ENCODE data around the gene ABCA1. TPM values are rescaled to one million over a fixed set of nuclear protein-coding genes. Genes with fewer than 3 reads are reported as not detected.
"Not testable (repeated sequence)": the region's sequence is repeated elsewhere in the genome, so short reads cannot be mapped to it uniquely, and the experiment has no call there.

ABCA1 gene
- total RNA-seq, 3 donors from 2014 or later: 26.6 to 111 (median 36.8) TPM

- no peak overlapping the region for H3K4me3 ChIP-seq
- DNase-seq (no peak), ATAC-seq (no peak)
- H3K4me1 ChIP-seq (ENCODE audit: low read depth): peaks cover 3% of the 10 kb centered on the region
- no peaks in the 10 kb centered on the region for H3K9me3 ChIP-seq
- intact Hi-C loops (cut with DNase I, micrococcal nuclease): no loop called here
- no peaks in the 10 kb centered on the region for H3K36me3 ChIP-seq (ENCODE audit: low read depth)
- TF ChIP-seq, protein P1, sequence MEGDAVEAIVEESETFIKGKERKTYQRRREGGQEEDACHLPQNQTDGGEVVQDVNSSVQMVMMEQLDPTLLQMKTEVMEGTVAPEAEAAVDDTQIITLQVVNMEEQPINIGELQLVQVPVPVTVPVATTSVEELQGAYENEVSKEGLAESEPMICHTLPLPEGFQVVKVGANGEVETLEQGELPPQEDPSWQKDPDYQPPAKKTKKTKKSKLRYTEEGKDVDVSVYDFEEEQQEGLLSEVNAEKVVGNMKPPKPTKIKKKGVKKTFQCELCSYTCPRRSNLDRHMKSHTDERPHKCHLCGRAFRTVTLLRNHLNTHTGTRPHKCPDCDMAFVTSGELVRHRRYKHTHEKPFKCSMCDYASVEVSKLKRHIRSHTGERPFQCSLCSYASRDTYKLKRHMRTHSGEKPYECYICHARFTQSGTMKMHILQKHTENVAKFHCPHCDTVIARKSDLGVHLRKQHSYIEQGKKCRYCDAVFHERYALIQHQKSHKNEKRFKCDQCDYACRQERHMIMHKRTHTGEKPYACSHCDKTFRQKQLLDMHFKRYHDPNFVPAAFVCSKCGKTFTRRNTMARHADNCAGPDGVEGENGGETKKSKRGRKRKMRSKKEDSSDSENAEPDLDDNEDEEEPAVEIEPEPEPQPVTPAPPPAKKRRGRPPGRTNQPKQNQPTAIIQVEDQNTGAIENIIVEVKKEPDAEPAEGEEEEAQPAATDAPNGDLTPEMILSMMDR (IDR thresholded peaks at IDR 0.05): no peak
These were observed 69.7 kb downstream of the ABCA1 start for GRCh38 chr9:104858271-104858670.

GRCh38 chr9:104856413-104856941 is 71.5 kb downstream of the ABCA1 start:
- TF ChIP-seq, protein P1 (IDR thresholded peaks at IDR 0.05): no peak
- no peaks in the 10 kb centered on the region for H3K9me3 ChIP-seq
- peak; percentile 68 for ATAC-seq
- H3K4me3 ChIP-seq: no peak overlapping the region
- H3K36me3 ChIP-seq (ENCODE audit: low read depth): no peaks in the 10 kb centered on the region
- DNase-seq: no peak
- no peaks in the 10 kb centered on the region for H3K4me1 ChIP-seq (ENCODE audit: low read depth)
- intact Hi-C loops (cut with DNase I, micrococcal nuclease): no loop called here

DNA sequence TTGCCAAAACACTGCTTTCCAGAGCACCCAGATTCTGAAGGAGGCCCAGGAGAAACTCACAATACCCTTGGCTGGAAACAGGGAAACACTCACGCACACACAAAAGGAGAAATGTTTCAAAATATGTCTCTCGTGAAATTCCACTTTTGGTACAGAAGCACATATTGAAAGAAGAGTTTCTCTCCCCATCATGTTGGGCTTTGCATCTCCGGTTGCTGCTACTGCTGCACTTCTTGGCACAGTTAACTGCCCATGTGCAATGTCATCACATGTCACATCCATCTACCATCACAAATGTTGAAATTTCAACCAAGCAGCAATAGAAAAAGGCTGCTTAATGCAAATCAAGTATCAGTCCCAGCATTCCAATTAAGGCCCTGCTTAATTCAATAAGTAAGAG is 72.1 kb downstream of the ABCA1 start:
- ATAC-seq: no peak
- H3K36me3 ChIP-seq (ENCODE audit: low read depth): no peaks in the 10 kb centered on the region

DNA sequence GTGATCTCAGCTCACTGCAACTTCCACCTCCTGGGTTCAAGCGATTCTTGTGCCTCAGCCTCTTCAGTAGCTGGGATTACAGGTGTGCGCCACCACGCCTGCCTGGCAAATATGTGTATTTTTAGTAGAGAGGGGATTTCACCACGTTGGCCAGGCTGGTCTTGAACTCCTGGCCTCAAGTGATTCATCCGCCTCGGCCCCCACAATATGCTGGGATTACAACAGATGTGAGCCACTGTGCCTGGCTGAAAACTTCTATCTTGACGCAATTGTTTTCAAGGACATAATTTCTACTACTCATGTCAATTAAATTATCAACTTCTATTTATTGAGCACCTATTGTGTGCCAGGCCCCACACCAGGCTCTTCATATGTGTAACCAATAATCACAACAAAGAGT is 72.7 kb downstream of the ABCA1 start:
- not testable (repeated sequence) for H3K36me3 ChIP-seq (ENCODE audit: low read depth); H3K4me1 ChIP-seq (ENCODE audit: low read depth)

More for the DNA sequence above, 72.1 kb downstream of the ABCA1 start:
- no peak overlapping the region for H3K4me3 ChIP-seq
- H3K4me1 ChIP-seq (ENCODE audit: low read depth): no peaks in the 10 kb centered on the region
- H3K9me3 ChIP-seq: no peaks in the 10 kb centered on the region
- intact Hi-C loops (cut with DNase I, micrococcal nuclease): no loop called here
- DNase-seq: no peak
- TF ChIP-seq, protein P1 (IDR thresholded peaks at IDR 0.05): no peak

DNA sequence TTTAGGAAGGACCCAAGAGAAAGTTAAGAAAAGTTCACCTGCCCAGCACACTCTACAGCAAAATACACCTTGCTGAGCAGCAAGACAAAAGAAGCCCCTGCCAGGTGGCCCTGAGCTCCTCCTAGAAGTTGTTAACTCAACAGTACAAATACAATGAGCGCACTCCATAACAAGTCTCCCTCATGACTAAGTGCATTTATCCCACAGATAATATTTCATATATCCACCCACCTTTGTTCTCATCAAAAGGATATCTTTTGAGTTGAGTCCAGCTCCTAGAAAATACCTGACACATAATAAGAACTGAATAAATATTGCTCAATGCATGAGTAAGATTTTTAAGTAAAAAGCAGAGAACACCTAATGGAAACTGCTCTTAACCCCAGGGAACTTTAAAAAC is 73.3 kb downstream of the ABCA1 start:
- no peaks in the 10 kb centered on the region for H3K4me1 ChIP-seq (ENCODE audit: low read depth)
- TF ChIP-seq, protein P1 (IDR thresholded peaks at IDR 0.05): no peak
- no peak overlapping the region for H3K4me3 ChIP-seq
- no peaks in the 10 kb centered on the region for H3K9me3 ChIP-seq
- ATAC-seq (no peak), DNase-seq (no peak)
- H3K36me3 ChIP-seq (ENCODE audit: low read depth): no peaks in the 10 kb centered on the region
- intact Hi-C loops (cut with DNase I, micrococcal nuclease): no loop called here

More for the DNA sequence above, 72.7 kb downstream of the ABCA1 start:
- ATAC-seq; DNase-seq; H3K4me3 ChIP-seq; H3K9me3 ChIP-seq; intact Hi-C loops (cut with DNase I, micrococcal nuclease): not testable (repeated sequence)

DNA sequence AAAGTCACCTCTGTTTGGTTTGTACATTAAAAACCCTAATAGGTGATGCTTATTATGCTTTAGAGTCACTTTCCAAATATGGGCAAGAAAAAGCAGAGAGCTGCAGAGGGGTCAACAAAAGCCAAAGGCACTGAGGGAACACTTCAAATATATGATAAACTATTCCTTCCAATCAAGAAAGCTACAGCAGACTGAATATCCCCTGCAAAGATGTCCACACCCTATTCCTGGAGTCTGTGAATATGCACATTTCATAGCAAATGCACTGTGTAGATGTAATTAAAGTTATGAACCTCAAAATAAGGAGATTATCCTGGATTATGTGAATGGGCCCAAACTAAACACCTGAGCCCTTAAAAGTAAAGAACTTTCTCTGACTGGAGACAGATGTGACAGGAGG is 74.3 kb downstream of the ABCA1 start:
- Histone ChIP-seq H3K4me3 (no peak overlapping the region), H3K4me1 (ENCODE audit: low read depth) (no peaks in the 10 kb centered on the region), H3K9me3 (no peaks in the 10 kb centered on the region), H3K36me3 (ENCODE audit: low read depth) (no peaks in the 10 kb centered on the region)
- no peak for DNase-seq
- TF ChIP-seq, protein P1 (IDR thresholded peaks at IDR 0.05): no peak
- ATAC-seq: no peak
- intact Hi-C loops (cut with DNase I, micrococcal nuclease): no loop called here
